Stimulated activated naive CD8-positive, alpha-beta T cell treated with anti-CD3 and anti-CD28 coated beads, Interleukin-15, Interleukin-2, amounts not matched to agents 100 U/mL and 50 U/mL, for 24 hours (primary cell): ENCODE results near the gene SNRNP35.
"Not testable (repeated sequence)": the region's sequence is repeated elsewhere in the genome, so short reads cannot be mapped to it uniquely, and the experiment has no call there.

Experiments
- ATAC-seq: fragments of 150-1000 bp; cut with Tn5 transposase; one replicate; pipeline ENCODE4 v1.10.0; 2021
- DNase-seq: peaks from one replicate; pipeline ENCODE4 v3.0.0; 2021

SNRNP35 gene

GRCh38 chr12:123449249-123449733 lies 8.6 kb upstream of the SNRNP35 start:
- ATAC-seq, result no peak

GRCh38 chr12:123449856-123450255 lies 8.1 kb upstream of the SNRNP35 start:
- ATAC-seq, result no peak

More at GRCh38 chr12:123449249-123449733, 8.6 kb upstream of the SNRNP35 start:
- DNase-seq, result no peak

GRCh38 chr12:123450636-123451035 lies 7.3 kb upstream of the SNRNP35 start:
- no peak for DNase-seq
- no peak for ATAC-seq

More at GRCh38 chr12:123449856-123450255, 8.1 kb upstream of the SNRNP35 start:
- no peak for DNase-seq

- not testable (repeated sequence) for ATAC-seq, DNase-seq
Observed at GRCh38 chr12:123452276-123452550, 5.7 kb upstream of the SNRNP35 start.

GRCh38 chr12:123453165-123453564 lies 4.8 kb upstream of the SNRNP35 start:
- ATAC-seq, result no peak
- no peak for DNase-seq

- not testable (repeated sequence) for DNase-seq, ATAC-seq
Observed at GRCh38 chr12:123463174-123463573, 5.2 kb downstream of the SNRNP35 start.

GRCh38 chr12:123465084-123465483 lies 7.1 kb downstream of the SNRNP35 start:
- no peak for DNase-seq
- no peak for ATAC-seq

- ATAC-seq (no peak), DNase-seq (no peak)
Observed at GRCh38 chr12:123468786-123469185, 10.8 kb downstream of the SNRNP35 start.

- no peak for ATAC-seq
- no peak for DNase-seq
Observed at GRCh38 chr12:123469978-123470377, 12.0 kb downstream of the SNRNP35 start.

GRCh38 chr12:123471374-123472068 lies 13.6 kb downstream of the SNRNP35 start:
- no peak for DNase-seq
- ATAC-seq, result no peak

GRCh38 chr12:123472438-123472849 lies 14.5 kb downstream of the SNRNP35 start:
- ATAC-seq (no peak), DNase-seq (no peak)

GRCh38 chr12:123474485-123475245 lies 16.7 kb downstream of the SNRNP35 start:
- ATAC-seq (no peak), DNase-seq (no peak)

GRCh38 chr12:123475246-123475703 lies 17.3 kb downstream of the SNRNP35 start:
- DNase-seq (no peak), ATAC-seq (no peak)

- DNase-seq, result no peak
- no peak for ATAC-seq
Observed at GRCh38 chr12:123478069-123478468, 20.1 kb downstream of the SNRNP35 start.

- DNase-seq (no peak), ATAC-seq (no peak)
Observed at GRCh38 chr12:123478762-123479161, 20.8 kb downstream of the SNRNP35 start.

- DNase-seq (no peak), ATAC-seq (no peak)
Observed at GRCh38 chr12:123479442-123480180, 21.7 kb downstream of the SNRNP35 start.

GRCh38 chr12:123481251-123481650 lies 23.3 kb downstream of the SNRNP35 start:
- ATAC-seq, DNase-seq: not testable (repeated sequence)

- no peak for ATAC-seq
- DNase-seq, result no peak
Observed at GRCh38 chr12:123482876-123483275, 24.9 kb downstream of the SNRNP35 start.

- DNase-seq (peak; percentile 20), ATAC-seq (peak; percentile 32)
Observed at GRCh38 chr12:123483602-123484248, 25.8 kb downstream of the SNRNP35 start.

- ATAC-seq, result no peak
- no peak for DNase-seq
Observed at GRCh38 chr12:123485756-123486155, 27.8 kb downstream of the SNRNP35 start.

GRCh38 chr12:123487428-123487827 lies 29.5 kb downstream of the SNRNP35 start:
- no peak for ATAC-seq
- no peak for DNase-seq
